Activated naive CD4-positive, alpha-beta T cell treated with anti-CD3 and anti-CD28 coated beads, Interleukin-2, amount 50 U/mL, for 24 hours (primary cell): ENCODE measurements around the gene LHX6.

Experiments
- H3K27ac Mint-ChIP-seq: one replicate; pipeline ENCODE4 v1.8.0; 2021; ENCODE audit warnings: mild to moderate bottlenecking, mixed read lengths
- H3K27me3 Mint-ChIP-seq: one replicate; pipeline ENCODE4 v1.8.0; 2021; ENCODE audit warnings: mixed read lengths
- H3K36me3 Mint-ChIP-seq: one replicate; pipeline ENCODE4 v1.8.0; 2021; ENCODE audit warnings: mixed read lengths
- H3K4me1 Mint-ChIP-seq: one replicate; pipeline ENCODE4 v1.8.0; 2021; ENCODE audit warnings: mixed read lengths
- H3K4me3 Mint-ChIP-seq: one replicate; pipeline ENCODE4 v1.8.0; 2021; ENCODE audit warnings: mild to moderate bottlenecking, mixed read lengths
- H3K9me3 Mint-ChIP-seq: one replicate; pipeline ENCODE4 v1.8.0; 2021; ENCODE audit warnings: mixed read lengths

LHX6 gene

DNA sequence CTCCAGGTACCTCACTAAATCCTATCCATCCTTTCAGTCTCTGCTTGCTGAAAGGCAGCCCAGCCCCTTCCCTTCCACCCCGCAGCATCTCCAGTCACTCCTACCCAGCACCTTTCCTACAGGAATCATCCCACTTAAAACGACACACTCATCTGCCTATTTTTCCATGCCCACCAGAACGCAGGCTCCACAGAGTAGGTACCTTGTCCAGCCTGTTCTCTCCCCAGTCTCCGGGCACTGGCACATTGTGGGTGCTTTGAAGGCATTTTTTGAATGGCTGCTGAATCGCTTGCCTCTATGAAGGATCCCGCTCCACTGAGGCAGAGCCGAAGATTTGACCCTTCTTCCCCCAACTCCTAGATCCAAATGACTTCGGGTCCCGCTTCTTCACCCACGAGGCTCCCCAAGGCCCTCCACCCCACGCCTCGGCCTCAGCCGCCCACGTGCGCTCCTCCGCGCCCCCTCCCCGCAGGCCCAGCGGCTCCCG, 15.6 kb downstream of the LHX6 start:
- no peak overlapping the region for H3K27ac Mint-ChIP-seq
- H3K4me1 Mint-ChIP-seq: peaks cover 12% of the 10 kb centered on the region
- no peaks in the 10 kb centered on the region for H3K9me3 Mint-ChIP-seq
- H3K36me3 Mint-ChIP-seq: no peaks in the 10 kb centered on the region
- H3K27me3 Mint-ChIP-seq: peaks cover 51% of the 10 kb centered on the region
- peak overlapping the region; percentile 52 for H3K4me3 Mint-ChIP-seq

GRCh38 chr9:122212473-122213004, 16.2 kb downstream of the LHX6 start:
- Mint-ChIP-seq H3K9me3 (no peaks in the 10 kb centered on the region), H3K4me1 (peaks cover 7% of the 10 kb centered on the region), H3K27me3 (peaks cover 46% of the 10 kb centered on the region), H3K36me3 (no peaks in the 10 kb centered on the region), H3K4me3 (peak overlapping the region; percentile 50), H3K27ac (no peak overlapping the region)

- no peaks in the 10 kb centered on the region for H3K9me3 Mint-ChIP-seq
- peaks cover 7% of the 10 kb centered on the region for H3K4me1 Mint-ChIP-seq
- H3K4me3 Mint-ChIP-seq: no peak overlapping the region
- H3K36me3 Mint-ChIP-seq: no peaks in the 10 kb centered on the region
- H3K27me3 Mint-ChIP-seq: peaks cover 30% of the 10 kb centered on the region
- no peak overlapping the region for H3K27ac Mint-ChIP-seq
Observed at GRCh38 chr9:122209451-122209850, 19.3 kb downstream of the LHX6 start.

GRCh38 chr9:122207096-122207495, 21.7 kb downstream of the LHX6 start:
- Mint-ChIP-seq H3K4me1 (no peaks in the 10 kb centered on the region), H3K9me3 (no peaks in the 10 kb centered on the region), H3K36me3 (no peaks in the 10 kb centered on the region), H3K27me3 (peaks cover 13% of the 10 kb centered on the region), H3K27ac (no peak overlapping the region), H3K4me3 (no peak overlapping the region)

DNA sequence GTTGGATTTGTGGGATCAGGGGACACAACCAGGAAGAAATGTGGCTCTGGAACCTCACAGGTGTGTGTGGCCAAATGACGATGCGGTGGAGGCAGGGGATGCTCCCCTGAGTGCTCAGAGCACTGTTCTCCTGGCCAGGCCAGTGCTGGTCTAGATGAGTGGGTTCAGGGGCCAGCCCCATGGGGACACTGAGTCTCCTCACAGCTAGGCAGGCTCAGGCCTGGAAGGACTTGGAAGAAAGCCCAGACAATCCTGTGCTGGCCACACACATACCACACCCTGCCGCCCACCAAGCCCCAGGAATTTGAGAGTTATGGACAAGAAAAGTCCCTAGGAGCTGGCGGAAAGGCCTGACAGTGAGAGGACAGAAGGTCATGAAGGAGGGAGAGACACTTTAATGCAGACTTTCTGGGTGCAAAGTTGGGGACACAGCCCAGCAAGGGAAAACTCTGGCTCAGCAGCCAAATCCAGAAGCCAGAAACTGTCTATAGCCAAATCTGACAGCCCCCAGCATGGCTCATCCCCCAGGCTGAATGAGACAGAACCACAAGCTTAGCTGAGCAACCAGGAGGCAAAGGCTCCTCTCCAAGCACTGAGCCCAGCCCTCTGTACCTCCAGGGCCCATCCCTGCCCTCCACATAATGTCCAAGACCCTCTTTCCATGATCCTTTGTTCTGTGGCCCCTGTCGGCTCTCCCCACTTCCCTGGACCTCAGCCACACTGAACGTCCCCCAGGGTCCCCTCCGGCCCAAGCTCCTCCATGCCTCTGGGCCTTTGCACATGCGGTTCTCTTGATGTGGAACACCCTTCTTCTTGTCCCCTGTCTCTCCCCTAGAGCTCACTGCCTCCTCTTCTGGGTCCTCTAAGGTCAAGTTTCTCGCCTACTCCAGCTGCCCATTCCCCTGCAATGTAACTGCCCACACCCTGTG, 22.4 kb downstream of the LHX6 start:
- Mint-ChIP-seq H3K4me1 (no peaks in the 10 kb centered on the region), H3K4me3 (no peak overlapping the region), H3K36me3 (no peaks in the 10 kb centered on the region), H3K27ac (no peak overlapping the region), H3K27me3 (peaks cover 8% of the 10 kb centered on the region), H3K9me3 (no peaks in the 10 kb centered on the region)

GRCh38 chr9:122205176-122205575, 23.6 kb downstream of the LHX6 start:
- peaks cover 3% of the 10 kb centered on the region for H3K27me3 Mint-ChIP-seq
- H3K36me3 Mint-ChIP-seq: no peaks in the 10 kb centered on the region
- H3K4me3 Mint-ChIP-seq: no peak overlapping the region
- H3K9me3 Mint-ChIP-seq: no peaks in the 10 kb centered on the region
- H3K4me1 Mint-ChIP-seq: no peaks in the 10 kb centered on the region
- no peak overlapping the region for H3K27ac Mint-ChIP-seq

DNA sequence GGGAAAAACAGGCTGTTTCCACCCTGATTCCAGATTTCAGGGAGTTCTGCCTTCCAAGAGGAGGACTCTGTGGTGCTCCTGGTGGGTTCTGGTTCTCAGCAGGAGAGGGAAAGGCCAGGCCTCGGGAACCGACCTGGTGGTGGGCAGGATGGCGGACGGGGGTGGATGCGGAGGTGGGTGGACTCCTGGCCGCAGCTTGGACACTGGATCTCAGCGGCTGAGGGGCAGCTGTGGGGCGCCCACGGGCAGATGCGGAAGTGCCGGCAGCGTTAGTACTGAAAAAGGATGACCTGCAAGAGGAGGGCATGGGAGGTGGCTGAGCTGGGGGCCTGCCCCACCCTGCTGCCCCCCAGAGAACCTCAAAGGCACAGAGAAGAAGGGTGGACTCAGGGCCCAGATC, 24.3 kb downstream of the LHX6 start:
- Mint-ChIP-seq H3K36me3 (no peaks in the 10 kb centered on the region), H3K4me3 (no peak overlapping the region), H3K27ac (no peak overlapping the region), H3K27me3 (peaks cover 2% of the 10 kb centered on the region), H3K4me1 (no peaks in the 10 kb centered on the region), H3K9me3 (no peaks in the 10 kb centered on the region)

DNA sequence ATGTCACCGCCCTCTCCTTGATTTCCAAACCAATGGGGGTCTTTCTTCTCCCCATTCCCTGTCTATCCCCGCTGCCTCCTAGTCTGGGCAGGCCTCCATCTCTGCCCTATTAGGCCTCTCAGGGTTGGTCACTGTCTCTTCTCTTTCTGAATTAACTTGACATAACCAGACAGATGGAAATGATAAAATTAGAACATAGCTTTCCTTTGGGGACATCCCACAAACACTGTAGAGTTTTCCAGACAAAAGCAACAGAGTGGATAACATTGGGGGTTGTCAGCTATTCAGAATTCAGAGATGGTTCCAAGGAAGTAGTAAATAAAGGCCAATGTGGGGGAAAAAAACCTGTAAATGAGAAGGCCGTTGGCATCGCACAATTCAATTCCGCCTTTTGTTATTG, 24.7 kb downstream of the LHX6 start:
- Mint-ChIP-seq H3K27me3 (peaks cover 2% of the 10 kb centered on the region), H3K9me3 (no peaks in the 10 kb centered on the region), H3K27ac (no peak overlapping the region), H3K4me3 (no peak overlapping the region), H3K4me1 (no peaks in the 10 kb centered on the region), H3K36me3 (no peaks in the 10 kb centered on the region)

DNA sequence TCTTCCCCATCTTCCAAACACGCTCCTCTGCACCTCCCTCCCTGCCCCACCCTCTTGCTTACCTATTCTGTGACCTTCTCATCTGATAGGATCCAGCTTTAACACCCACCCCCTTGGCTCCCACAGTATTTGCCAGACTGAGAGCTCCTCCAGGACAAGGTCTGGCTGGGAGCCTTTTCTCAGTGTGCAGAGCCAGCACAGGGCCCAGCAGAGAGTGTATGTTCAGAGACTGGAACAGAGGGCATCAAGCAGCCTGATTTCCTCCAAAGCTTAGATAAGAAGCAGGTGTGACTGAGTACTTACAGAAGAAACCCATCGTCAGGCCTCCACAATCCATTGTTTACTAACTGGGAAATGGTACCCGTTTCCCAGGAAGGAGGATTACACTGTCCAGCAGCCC, 26.6 kb downstream of the LHX6 start:
- H3K4me1 Mint-ChIP-seq: no peaks in the 10 kb centered on the region
- H3K36me3 Mint-ChIP-seq: no peaks in the 10 kb centered on the region
- H3K4me3 Mint-ChIP-seq: no peak overlapping the region
- peaks cover under 1% of the 10 kb centered on the region for H3K27me3 Mint-ChIP-seq
- H3K9me3 Mint-ChIP-seq: no peaks in the 10 kb centered on the region
- H3K27ac Mint-ChIP-seq: no peak overlapping the region

DNA sequence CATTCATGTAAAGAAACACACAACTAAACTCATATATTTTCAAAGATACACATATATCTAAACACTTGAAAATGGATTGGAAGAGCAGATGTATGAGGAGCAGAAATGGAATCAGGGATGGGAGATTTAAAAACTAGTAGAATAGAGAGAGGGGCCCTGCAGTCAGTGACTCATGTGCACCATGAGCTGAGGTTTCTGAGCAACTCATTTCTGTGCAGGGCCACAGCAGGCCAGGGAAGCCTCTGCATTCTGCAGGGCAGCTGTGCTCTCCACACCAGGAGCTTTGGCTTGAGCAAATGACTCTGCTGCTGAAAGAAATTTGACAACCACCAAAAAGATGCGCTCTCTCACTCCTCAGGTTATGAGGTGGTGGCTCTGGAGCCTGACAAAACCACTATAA, 27.1 kb downstream of the LHX6 start:
- Mint-ChIP-seq H3K27me3 (peaks cover 2% of the 10 kb centered on the region), H3K4me3 (no peak overlapping the region), H3K27ac (no peak overlapping the region)

DNA sequence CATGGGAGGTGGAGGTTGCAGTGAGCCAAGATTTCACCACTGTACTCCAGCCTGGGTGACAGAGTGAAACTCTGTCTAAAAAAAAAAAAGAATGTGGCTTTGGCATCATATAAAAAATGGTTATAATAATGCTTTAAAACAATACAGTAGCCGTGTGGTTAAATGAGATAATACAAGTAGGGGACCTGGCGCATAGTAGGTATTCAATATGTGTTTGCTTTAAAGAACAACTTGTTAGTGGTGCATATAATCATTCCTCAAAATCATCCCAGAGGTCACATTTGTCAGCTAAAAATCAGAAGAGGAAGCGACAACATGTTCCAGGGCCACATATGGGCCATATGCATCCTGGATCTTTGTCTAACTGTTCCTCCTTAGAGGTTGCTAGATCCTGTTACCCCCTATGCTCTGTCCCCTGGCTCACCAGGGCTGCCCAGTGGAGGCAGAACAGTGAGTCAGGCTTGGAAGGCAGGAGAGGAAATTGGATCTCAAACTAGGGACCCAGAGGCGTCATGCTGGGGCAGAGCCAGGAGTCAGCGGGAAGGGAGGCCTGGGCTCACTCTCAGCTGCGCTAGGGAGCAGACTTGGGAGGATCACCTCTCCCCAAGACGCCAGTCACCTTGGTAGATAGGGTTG, 27.7 kb downstream of the LHX6 start:
- H3K4me1 Mint-ChIP-seq: no peaks in the 10 kb centered on the region
- H3K27ac Mint-ChIP-seq: no peak overlapping the region
- no peak overlapping the region for H3K4me3 Mint-ChIP-seq
- no peaks in the 10 kb centered on the region for H3K36me3 Mint-ChIP-seq
- H3K27me3 Mint-ChIP-seq: peaks cover 2% of the 10 kb centered on the region
- H3K9me3 Mint-ChIP-seq: no peaks in the 10 kb centered on the region

More for the DNA sequence above, 27.1 kb downstream of the LHX6 start:
- Mint-ChIP-seq H3K4me1 (no peaks in the 10 kb centered on the region), H3K9me3 (no peaks in the 10 kb centered on the region), H3K36me3 (no peaks in the 10 kb centered on the region)

GRCh38 chr9:122197882-122198281, 30.9 kb downstream of the LHX6 start:
- no peak overlapping the region for H3K27ac Mint-ChIP-seq
- no peaks in the 10 kb centered on the region for H3K36me3 Mint-ChIP-seq
- H3K4me1 Mint-ChIP-seq: no peaks in the 10 kb centered on the region
- H3K9me3 Mint-ChIP-seq: no peaks in the 10 kb centered on the region
- peaks cover 2% of the 10 kb centered on the region for H3K27me3 Mint-ChIP-seq
- no peak overlapping the region for H3K4me3 Mint-ChIP-seq

- no peaks in the 10 kb centered on the region for H3K9me3 Mint-ChIP-seq
- no peaks in the 10 kb centered on the region for H3K36me3 Mint-ChIP-seq
- H3K4me3 Mint-ChIP-seq: no peak overlapping the region
- no peak overlapping the region for H3K27ac Mint-ChIP-seq
- H3K4me1 Mint-ChIP-seq: no peaks in the 10 kb centered on the region
- H3K27me3 Mint-ChIP-seq: peaks cover 2% of the 10 kb centered on the region
Observed at GRCh38 chr9:122197426-122197825, 31.3 kb downstream of the LHX6 start.

DNA sequence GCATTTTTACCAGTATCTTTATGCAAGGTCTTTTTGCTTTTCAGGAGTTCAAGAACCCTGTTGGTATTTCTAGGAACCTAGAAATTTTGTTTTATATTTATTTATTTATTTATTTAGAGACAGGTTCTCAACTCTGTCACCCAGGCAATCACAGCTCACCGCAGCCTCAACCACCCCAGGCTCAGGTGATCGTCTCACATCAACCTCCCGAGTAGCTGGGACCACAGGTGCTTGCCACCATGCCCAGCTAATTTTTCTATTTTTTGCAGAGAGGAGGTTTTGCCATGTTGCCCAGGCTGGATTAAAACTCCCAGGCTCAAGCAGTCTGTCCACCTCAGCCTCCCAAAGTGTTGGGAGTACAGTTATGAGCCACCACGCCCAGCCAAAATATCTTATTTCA, 32.9 kb downstream of the LHX6 start:
- no peaks in the 10 kb centered on the region for H3K9me3 Mint-ChIP-seq
- no peaks in the 10 kb centered on the region for H3K4me1 Mint-ChIP-seq
- H3K36me3 Mint-ChIP-seq: no peaks in the 10 kb centered on the region

GRCh38 chr9:122193651-122194050, 35.1 kb downstream of the LHX6 start:
- H3K4me1 Mint-ChIP-seq: no peaks in the 10 kb centered on the region
- H3K36me3 Mint-ChIP-seq: no peaks in the 10 kb centered on the region
- H3K4me3 Mint-ChIP-seq: no peak overlapping the region
- peaks cover 2% of the 10 kb centered on the region for H3K27me3 Mint-ChIP-seq
- no peak overlapping the region for H3K27ac Mint-ChIP-seq
- H3K9me3 Mint-ChIP-seq: no peaks in the 10 kb centered on the region

More for the DNA sequence above, 32.9 kb downstream of the LHX6 start:
- Mint-ChIP-seq H3K4me3 (no peak overlapping the region), H3K27ac (no peak overlapping the region), H3K27me3 (peaks cover 2% of the 10 kb centered on the region)

DNA sequence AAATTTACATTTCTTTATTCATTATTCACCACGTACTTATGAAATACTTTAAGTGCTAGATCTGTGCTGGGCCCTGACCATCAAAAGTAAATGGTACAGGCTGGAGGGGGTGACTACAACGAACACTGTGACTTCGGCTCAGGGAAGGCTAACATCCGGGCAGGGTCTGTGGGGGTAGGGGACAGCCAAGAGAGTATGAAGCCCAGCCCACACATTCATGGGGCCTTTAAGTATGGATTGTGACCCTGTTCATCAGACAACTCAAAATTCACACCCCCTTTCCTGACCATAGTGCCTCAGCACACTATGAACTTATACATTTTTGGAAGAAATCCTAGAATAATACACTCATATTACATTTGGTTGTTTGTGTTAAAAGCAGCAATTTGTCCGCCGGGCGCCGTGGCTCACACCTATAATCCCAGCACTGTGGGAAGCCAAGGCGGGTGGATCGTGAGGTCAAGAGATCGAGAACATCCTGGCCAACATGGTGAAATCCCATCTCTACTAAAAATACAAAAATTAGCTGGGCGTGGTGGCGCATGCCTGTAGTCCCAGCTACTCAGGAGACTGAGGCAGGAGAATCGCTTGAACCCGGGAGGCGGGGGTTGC, 35.7 kb downstream of the LHX6 start:
- no peak overlapping the region for H3K27ac Mint-ChIP-seq
- no peaks in the 10 kb centered on the region for H3K4me1 Mint-ChIP-seq
- H3K36me3 Mint-ChIP-seq: no peaks in the 10 kb centered on the region
- no peaks in the 10 kb centered on the region for H3K9me3 Mint-ChIP-seq
- H3K4me3 Mint-ChIP-seq: no peak overlapping the region
- H3K27me3 Mint-ChIP-seq: peaks cover 2% of the 10 kb centered on the region
